GM18499 (cell line): ENCODE data around the gene CBLN1.

Experiments used
- ATAC-seq: cut with Tn5 transposase; IDR thresholded peaks from one replicate; pipeline ENCODE4 v1.9.1; 2021; ENCODE audit warnings: moderate number of reproducible peaks; ENCODE audit not compliant: insufficient read depth, unreplicated experiment

Gene CBLN1

GRCh38 chr16:49281480-49281842 is at the start of gene CBLN1:
Gene CBLN1 (minus strand): TSS chr16:49281838. CDS start chr16:49281465, 373 bp downstream.
- no peak for ATAC-seq

GRCh38 chr16:49330562-49331201 is 49.0 kb upstream of the CBLN1 start:
- ATAC-seq, result no peak

GRCh38 chr16:49328325-49328724 is 46.7 kb upstream of the CBLN1 start:
- no peak for ATAC-seq

GRCh38 chr16:49327466-49327865 is 45.8 kb upstream of the CBLN1 start:
- no peak for ATAC-seq

GRCh38 chr16:49324703-49325102 is 43.1 kb upstream of the CBLN1 start:
- ATAC-seq, result no peak

- ATAC-seq, result no peak
These were observed 34.0 kb upstream of the CBLN1 start for GRCh38 chr16:49315602-49316001.

GRCh38 chr16:49312389-49312985 is 30.8 kb upstream of the CBLN1 start:
- ATAC-seq, result no peak

GRCh38 chr16:49311823-49312222 is 30.2 kb upstream of the CBLN1 start:
- no peak for ATAC-seq

GRCh38 chr16:49307176-49307575 is 25.5 kb upstream of the CBLN1 start:
- ATAC-seq, result no peak

- ATAC-seq, result no peak
These were observed 23.8 kb upstream of the CBLN1 start for GRCh38 chr16:49305406-49305805.

- ATAC-seq, result no peak
These were observed 10.8 kb upstream of the CBLN1 start for GRCh38 chr16:49292413-49292812.

- ATAC-seq, result no peak
These were observed 5.9 kb upstream of the CBLN1 start for GRCh38 chr16:49287572-49287971.

GRCh38 chr16:49284962-49285361 is 3.3 kb upstream of the CBLN1 start:
- no peak for ATAC-seq

GRCh38 chr16:49283376-49284049 is 1.9 kb upstream of the CBLN1 start:
- ATAC-seq, result no peak

GRCh38 chr16:49282690-49283375 is 1.2 kb upstream of the CBLN1 start:
- ATAC-seq, result no peak

- no peak for ATAC-seq
These were observed 405 bp upstream of the CBLN1 start for GRCh38 chr16:49281843-49282642.

GRCh38 chr16:49280841-49281371 is 732 bp downstream of the CBLN1 start:
- no peak for ATAC-seq

- no peak for ATAC-seq
These were observed 1.4 kb downstream of the CBLN1 start for GRCh38 chr16:49280105-49280741.

GRCh38 chr16:49278944-49279725 is 2.5 kb downstream of the CBLN1 start:
- no peak for ATAC-seq
